Measurements from ENCODE around the gene GMDS. TPM values are rescaled to one million over a fixed set of nuclear protein-coding genes. Genes with fewer than 3 reads are reported as not detected.

GMDS gene
- polyA plus RNA-seq, 1 donor (not counting 4 experiments of a cell fraction or from before 2014, with no cell fraction given): 22.1 TPM

GRCh38 chr6:2129182-2129621, 116.2 kb downstream of the GMDS start:
- Histone ChIP-seq H3K9ac (ENCODE audit: control insufficient read depth, extremely low read depth, insufficient read depth, low read length) (no peak overlapping the region), H2AFZ (ENCODE audit: control insufficient read depth, low read length) (no peak overlapping the region), H3K36me3 (ENCODE audit: control insufficient read depth in 2 of 2, extremely low read depth in 1 of 2, insufficient read depth in 2 of 2, low read length in 2 of 2) (peaks cover 0 to 4% of the 10 kb centered on the region in 2 experiments), H3K4me3 (ENCODE audit: control insufficient read depth in 2 of 3, extremely low read depth in 1 of 3, insufficient read depth in 2 of 3, low read depth in 1 of 3, low read length in 3 of 3) (no peak overlapping the region), H3K4me2 (ENCODE audit: control insufficient read depth, extremely low read depth, insufficient read depth, low read depth, low read length) (no peak overlapping the region), H4K20me1 (ENCODE audit: control insufficient read depth, extremely low read depth, insufficient read depth, low read length) (no peaks in the 10 kb centered on the region), H3K9me3 (ENCODE audit: control insufficient read depth, low read depth, low read length) (no peaks in the 10 kb centered on the region), H3K79me2 (ENCODE audit: control insufficient read depth, insufficient read depth, low read length) (no peaks in the 10 kb centered on the region), H3K9me1 (ENCODE audit: control insufficient read depth, extremely low read depth, insufficient read depth, low read length) (no peaks in the 10 kb centered on the region), H3K4me1 (ENCODE audit: control insufficient read depth, extremely low read depth, insufficient read depth, low read length) (peaks cover 7% of the 10 kb centered on the region), H3K27me3 (ENCODE audit: control insufficient read depth, extremely low read depth, insufficient read depth, low read length) (no peaks in the 10 kb centered on the region), H3K27ac (ENCODE audit: control insufficient read depth, insufficient read depth, low read length) (no peak overlapping the region)
- dilution Hi-C loops (cut with MboI; ENCODE audit: extremely low pct_ligation_motif_present, low sequenced_read_pairs): no loop called here
- DNase-seq (ENCODE audit: low read depth, low spot score): no peak
- no peak for FAIRE-seq
- TF ChIP-seq CTCF (optimal IDR thresholded peaks at IDR 0.05 in 1 of 3, IDR thresholded peaks at IDR 0.05 in 1 of 3, conservative IDR thresholded peaks at IDR 0.05 in 1 of 3; ENCODE audit: extremely low read depth in 1 of 3, insufficient read depth in 2 of 3, low read length in 3 of 3) (no peak), EZH2 (IDR thresholded peaks at IDR 0.05; ENCODE audit: low read length) (no peak)

GRCh38 chr6:2127484-2127911, 117.9 kb downstream of the GMDS start:
- no peak overlapping the region for H2AFZ ChIP-seq (ENCODE audit: control insufficient read depth, low read length)
- H3K27me3 ChIP-seq (ENCODE audit: control insufficient read depth, extremely low read depth, insufficient read depth, low read length): no peaks in the 10 kb centered on the region
- FAIRE-seq (no peak), DNase-seq (ENCODE audit: low read depth, low spot score) (no peak)
- no peak overlapping the region for H3K4me3 ChIP-seq (ENCODE audit: control insufficient read depth in 2 of 3, extremely low read depth in 1 of 3, insufficient read depth in 2 of 3, low read depth in 1 of 3, low read length in 3 of 3)
- H3K4me1 ChIP-seq (ENCODE audit: control insufficient read depth, extremely low read depth, insufficient read depth, low read length): no peaks in the 10 kb centered on the region
- no peak overlapping the region for H3K9ac ChIP-seq (ENCODE audit: control insufficient read depth, extremely low read depth, insufficient read depth, low read length)
- H3K9me1 ChIP-seq (ENCODE audit: control insufficient read depth, extremely low read depth, insufficient read depth, low read length): no peaks in the 10 kb centered on the region
- H3K27ac ChIP-seq (ENCODE audit: control insufficient read depth, insufficient read depth, low read length): no peak overlapping the region
- H4K20me1 ChIP-seq (ENCODE audit: control insufficient read depth, extremely low read depth, insufficient read depth, low read length): no peaks in the 10 kb centered on the region
- dilution Hi-C loops (cut with MboI; ENCODE audit: extremely low pct_ligation_motif_present, low sequenced_read_pairs): no loop called here
- H3K4me2 ChIP-seq (ENCODE audit: control insufficient read depth, extremely low read depth, insufficient read depth, low read depth, low read length): no peak overlapping the region
- H3K79me2 ChIP-seq (ENCODE audit: control insufficient read depth, insufficient read depth, low read length): no peaks in the 10 kb centered on the region
- TF ChIP-seq EZH2 (IDR thresholded peaks at IDR 0.05; ENCODE audit: low read length) (no peak), CTCF (optimal IDR thresholded peaks at IDR 0.05 in 1 of 3, IDR thresholded peaks at IDR 0.05 in 1 of 3, conservative IDR thresholded peaks at IDR 0.05 in 1 of 3; ENCODE audit: extremely low read depth in 1 of 3, insufficient read depth in 2 of 3, low read length in 3 of 3) (no peak)
- no peaks in the 10 kb centered on the region for H3K9me3 ChIP-seq (ENCODE audit: control insufficient read depth, low read depth, low read length)
- peaks cover 0 to 4% of the 10 kb centered on the region in 2 experiments for H3K36me3 ChIP-seq (ENCODE audit: control insufficient read depth in 2 of 2, extremely low read depth in 1 of 2, insufficient read depth in 2 of 2, low read length in 2 of 2)

All from keratinocyte (primary cell).